Measurements from ENCODE around the gene HSDL1.

HSDL1 gene

GRCh38 chr16:84075376-84075775 lies 69.6 kb downstream of the HSDL1 start:
- no peak for DNase-seq

GRCh38 chr16:84074721-84075120 lies 70.3 kb downstream of the HSDL1 start:
- DNase-seq: no peak

All from CD4-positive, alpha-beta T cell treated with Interleukin-12 subunit alpha and Interleukin-12 subunit beta, for 1 hour (primary cell).